ENCODE data around the gene PSD4.

- TF ChIP-seq, protein P1, sequence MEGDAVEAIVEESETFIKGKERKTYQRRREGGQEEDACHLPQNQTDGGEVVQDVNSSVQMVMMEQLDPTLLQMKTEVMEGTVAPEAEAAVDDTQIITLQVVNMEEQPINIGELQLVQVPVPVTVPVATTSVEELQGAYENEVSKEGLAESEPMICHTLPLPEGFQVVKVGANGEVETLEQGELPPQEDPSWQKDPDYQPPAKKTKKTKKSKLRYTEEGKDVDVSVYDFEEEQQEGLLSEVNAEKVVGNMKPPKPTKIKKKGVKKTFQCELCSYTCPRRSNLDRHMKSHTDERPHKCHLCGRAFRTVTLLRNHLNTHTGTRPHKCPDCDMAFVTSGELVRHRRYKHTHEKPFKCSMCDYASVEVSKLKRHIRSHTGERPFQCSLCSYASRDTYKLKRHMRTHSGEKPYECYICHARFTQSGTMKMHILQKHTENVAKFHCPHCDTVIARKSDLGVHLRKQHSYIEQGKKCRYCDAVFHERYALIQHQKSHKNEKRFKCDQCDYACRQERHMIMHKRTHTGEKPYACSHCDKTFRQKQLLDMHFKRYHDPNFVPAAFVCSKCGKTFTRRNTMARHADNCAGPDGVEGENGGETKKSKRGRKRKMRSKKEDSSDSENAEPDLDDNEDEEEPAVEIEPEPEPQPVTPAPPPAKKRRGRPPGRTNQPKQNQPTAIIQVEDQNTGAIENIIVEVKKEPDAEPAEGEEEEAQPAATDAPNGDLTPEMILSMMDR (IDR thresholded peaks at IDR 0.05; ENCODE audit: insufficient read depth, low read length): no peak
- TF ChIP-seq REST (IDR thresholded peaks at IDR 0.05; ENCODE audit: insufficient replicate concordance, low read depth): no peak
Measured at GRCh38 chr2:113232123-113232522, 58.4 kb downstream of the PSD4 start.
